ENCODE measurements around the gene SGCA.

The SGCA gene

GRCh38 chr17:50185631-50186471 is 20.0 kb downstream of the SGCA start:
- ATAC-seq (ENCODE audit: insufficient read depth, low read depth) (no peak), DNase-seq (no peak)
- Histone ChIP-seq H3K4me2 (ENCODE audit: insufficient read depth, low read length) (no peak overlapping the region), H3K36me3 (ENCODE audit: insufficient read depth, low read length) (no peaks in the 10 kb centered on the region), H3K4me1 (ENCODE audit: insufficient read depth, low read length) (0 out of 2 replicates have a peak, but pooled peaks cover 3% of the 10 kb centered on the region), H3K9me3 (ENCODE audit: insufficient read depth, low read length, severe bottlenecking) (no peaks in the 10 kb centered on the region), H3K27ac (ENCODE audit: low read length) (no peak overlapping the region), H3K79me2 (ENCODE audit: insufficient read depth, low read length) (no peaks in the 10 kb centered on the region), H3K9ac (ENCODE audit: low read depth, low read length) (no peak overlapping the region), H4K20me1 (ENCODE audit: insufficient read depth, low read length) (peaks cover 3% of the 10 kb centered on the region; the same call in 1 of the 2 replicates), H2AFZ (ENCODE audit: low read depth, low read length) (no peak overlapping the region), H3K27me3 (ENCODE audit: insufficient read depth, low read length, poor library complexity) (peaks cover 12% of the 10 kb centered on the region), H3K4me3 (ENCODE audit: low read depth in 1 of 2, low read length in 2 of 2) (no peak overlapping the region)
- TF ChIP-seq EZH2 (IDR thresholded peaks at IDR 0.05; ENCODE audit: borderline replicate concordance, low read depth, low read length, severe bottlenecking) (no peak), CTCF (IDR thresholded peaks at IDR 0.05; ENCODE audit: borderline replicate concordance, extremely low read depth, low read length, poor library complexity, severe bottlenecking) (no peak)

GRCh38 chr17:50186661-50187393 is 21.0 kb downstream of the SGCA start:
- Histone ChIP-seq H2AFZ (ENCODE audit: low read depth, low read length) (no peak overlapping the region), H3K27ac (ENCODE audit: low read length) (no peak overlapping the region), H3K9me3 (ENCODE audit: insufficient read depth, low read length, severe bottlenecking) (no peaks in the 10 kb centered on the region), H3K9ac (ENCODE audit: low read depth, low read length) (no peak overlapping the region), H3K4me2 (ENCODE audit: insufficient read depth, low read length) (no peak overlapping the region), H3K36me3 (ENCODE audit: insufficient read depth, low read length) (no peaks in the 10 kb centered on the region), H3K4me3 (ENCODE audit: low read depth in 1 of 2, low read length in 2 of 2) (no peak overlapping the region), H3K27me3 (ENCODE audit: insufficient read depth, low read length, poor library complexity) (peaks cover 12% of the 10 kb centered on the region), H3K4me1 (ENCODE audit: insufficient read depth, low read length) (0 out of 2 replicates have a peak, but pooled peaks cover 3% of the 10 kb centered on the region), H4K20me1 (ENCODE audit: insufficient read depth, low read length) (peaks cover 3% of the 10 kb centered on the region; the same call in 1 of the 2 replicates), H3K79me2 (ENCODE audit: insufficient read depth, low read length) (no peaks in the 10 kb centered on the region)
- ATAC-seq (ENCODE audit: insufficient read depth, low read depth): no peak
- TF ChIP-seq CTCF (IDR thresholded peaks at IDR 0.05; ENCODE audit: borderline replicate concordance, extremely low read depth, low read length, poor library complexity, severe bottlenecking): no peak
- no peak for TF ChIP-seq EZH2 (IDR thresholded peaks at IDR 0.05; ENCODE audit: borderline replicate concordance, low read depth, low read length, severe bottlenecking)
- no peak for DNase-seq

- H2AFZ ChIP-seq (ENCODE audit: low read depth, low read length): no peak overlapping the region
- no peak overlapping the region for H3K4me2 ChIP-seq (ENCODE audit: insufficient read depth, low read length)
- H3K36me3 ChIP-seq (ENCODE audit: insufficient read depth, low read length): no peaks in the 10 kb centered on the region
- no peak for TF ChIP-seq EZH2 (IDR thresholded peaks at IDR 0.05; ENCODE audit: borderline replicate concordance, low read depth, low read length, severe bottlenecking)
- TF ChIP-seq CTCF (IDR thresholded peaks at IDR 0.05; ENCODE audit: borderline replicate concordance, extremely low read depth, low read length, poor library complexity, severe bottlenecking): no peak
- H3K27me3 ChIP-seq (ENCODE audit: insufficient read depth, low read length, poor library complexity): peaks cover 14% of the 10 kb centered on the region
- no peak for DNase-seq
- H3K9me3 ChIP-seq (ENCODE audit: insufficient read depth, low read length, severe bottlenecking): no peaks in the 10 kb centered on the region
- no peak overlapping the region for H3K4me3 ChIP-seq (ENCODE audit: low read depth in 1 of 2, low read length in 2 of 2)
- no peaks in the 10 kb centered on the region for H3K79me2 ChIP-seq (ENCODE audit: insufficient read depth, low read length)
- peaks cover 3% of the 10 kb centered on the region; the same call in 1 of the 2 replicates for H4K20me1 ChIP-seq (ENCODE audit: insufficient read depth, low read length)
- 0 out of 2 replicates have a peak, but pooled peaks cover 3% of the 10 kb centered on the region for H3K4me1 ChIP-seq (ENCODE audit: insufficient read depth, low read length)
- H3K27ac ChIP-seq (ENCODE audit: low read length): no peak overlapping the region
- no peak for ATAC-seq (ENCODE audit: insufficient read depth, low read depth)
- H3K9ac ChIP-seq (ENCODE audit: low read depth, low read length): no peak overlapping the region
Measured at GRCh38 chr17:50187394-50187725, 21.6 kb downstream of the SGCA start.
